Activated T-cell treated with anti-CD3 and anti-CD28 coated beads for 4 hours (primary cell): Measurements from ENCODE around the gene FHIT.

ENCODE experiments used
- DNase-seq: peaks from one replicate; pipeline ENCODE4 v3.0.0-alpha.2; 2020

The FHIT gene

GRCh38 chr3:61251174-61251972, at the start of gene FHIT:
Gene FHIT (minus strand): TSS chr3:61251452.
- DNase-seq: peak; percentile 86

- no peak for DNase-seq
These were observed 49.5 kb upstream of the FHIT start for GRCh38 chr3:61300786-61301185.

- no peak for DNase-seq
These were observed 48.7 kb upstream of the FHIT start for GRCh38 chr3:61300006-61300380.

GRCh38 chr3:61299343-61300005, 48.2 kb upstream of the FHIT start:
- DNase-seq: no peak

GRCh38 chr3:61297821-61298220, 46.6 kb upstream of the FHIT start:
- no peak for DNase-seq

GRCh38 chr3:61288446-61288845, 37.2 kb upstream of the FHIT start:
- DNase-seq: no peak

- DNase-seq: no peak
These were observed 32.6 kb upstream of the FHIT start for GRCh38 chr3:61283876-61284275.

GRCh38 chr3:61278713-61279112, 27.5 kb upstream of the FHIT start:
- DNase-seq: no peak

GRCh38 chr3:61277411-61277810, 26.2 kb upstream of the FHIT start:
- no peak for DNase-seq

- DNase-seq: no peak
These were observed 18.2 kb upstream of the FHIT start for GRCh38 chr3:61269435-61269834.

- no peak for DNase-seq
These were observed 17.4 kb upstream of the FHIT start for GRCh38 chr3:61268644-61269043.

GRCh38 chr3:61264281-61264680, 13.0 kb upstream of the FHIT start:
- DNase-seq: no peak

- DNase-seq: no peak
These were observed 5.9 kb upstream of the FHIT start for GRCh38 chr3:61257148-61257547.

GRCh38 chr3:61253756-61254155, 2.5 kb upstream of the FHIT start:
- no peak for DNase-seq

GRCh38 chr3:61252836-61253235, 1.6 kb upstream of the FHIT start:
- DNase-seq: no peak

- no peak for DNase-seq
These were observed 473 bp downstream of the FHIT start for GRCh38 chr3:61250784-61251173.

- no peak for DNase-seq
These were observed 2.8 kb downstream of the FHIT start for GRCh38 chr3:61248496-61248895.

GRCh38 chr3:61247191-61247590, 4.1 kb downstream of the FHIT start:
- DNase-seq: no peak

- DNase-seq: no peak
These were observed 11.4 kb downstream of the FHIT start for GRCh38 chr3:61239871-61240270.

GRCh38 chr3:61237858-61238257, 13.4 kb downstream of the FHIT start:
- no peak for DNase-seq

- DNase-seq: no peak
These were observed 14.7 kb downstream of the FHIT start for GRCh38 chr3:61236556-61236955.

GRCh38 chr3:61233746-61234145, 17.5 kb downstream of the FHIT start:
- no peak for DNase-seq

- no peak for DNase-seq
These were observed 19.6 kb downstream of the FHIT start for GRCh38 chr3:61231693-61232092.

GRCh38 chr3:61227799-61228198, 23.5 kb downstream of the FHIT start:
- no peak for DNase-seq
